GM23248 (cell line): ENCODE measurements around the gene PRKRIP1.

Experiments
- EZH2 ChIP-seq: fragments of 200-600 bp; sonication (generic); IDR thresholded peaks from 2 replicates; pipeline ENCODE4 v1.6.1; 2018; ENCODE audit warnings: antibody characterized with exemption, mild to moderate bottlenecking; ENCODE audit not compliant: insufficient read depth, poor library complexity, severe bottlenecking
- EZH2phosphoT487 ChIP-seq: fragments of 200-600 bp; sonication (generic); IDR thresholded peaks from 2 replicates; pipeline ENCODE4 v1.6.1; 2018; ENCODE audit warnings: antibody characterized with exemption, moderate library complexity, mild to moderate bottlenecking, low read depth; ENCODE audit not compliant: insufficient read depth

DNA sequence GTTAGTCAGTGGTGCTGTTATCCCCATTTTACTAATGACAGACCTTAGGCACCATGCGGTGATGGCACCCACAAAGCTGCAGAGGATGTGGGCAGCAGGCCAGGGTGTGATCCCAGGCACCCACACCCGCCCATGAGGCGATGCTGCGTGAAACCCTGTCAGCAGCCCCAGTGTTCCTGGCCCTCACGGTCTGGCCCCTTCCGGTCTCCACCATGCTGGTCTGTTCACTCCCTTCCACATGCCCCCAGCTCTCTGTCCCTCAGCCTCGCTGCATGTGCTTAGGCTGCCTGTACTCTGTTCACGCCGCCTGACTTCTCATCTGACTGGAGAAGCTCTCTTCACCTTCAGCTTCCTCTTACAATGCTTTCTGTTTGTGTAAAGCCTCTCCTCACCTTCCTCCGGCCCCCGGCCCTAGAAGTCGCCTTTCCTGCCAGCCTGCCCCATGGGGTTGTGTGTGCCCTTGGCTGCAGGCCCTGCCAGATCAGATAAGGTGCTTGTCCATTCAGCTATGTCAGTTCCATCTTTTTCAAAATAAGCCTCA lies 19.6 kb downstream of the PRKRIP1 start:
- no peak for TF ChIP-seq EZH2
- TF ChIP-seq EZH2phosphoT487: no peak
